Stomach smooth muscle (tissue), 2 donors: Measurements from ENCODE around the gene SLC22A4.

ENCODE experiments used
- H3K27ac ChIP-seq: one replicate; pipeline ENCODE4 v1.7.0; 2013; ENCODE audit warnings: mild to moderate bottlenecking, low read length, inconsistent platforms
- H3K27me3 ChIP-seq, 2 donors: one replicate each; pipeline ENCODE4 v1.7.0; 2013; ENCODE audit warnings: low read length in 2 of 2; ENCODE audit not compliant: insufficient read depth in 2 of 2, control insufficient read depth in 1 of 2
- H3K36me3 ChIP-seq, 2 donors: one replicate each; pipeline ENCODE4 v1.7.0; 2013; ENCODE audit warnings: low read length in 2 of 2; ENCODE audit not compliant: control insufficient read depth in 2 of 2, insufficient read depth in 2 of 2
- H3K4me1 ChIP-seq: one replicate; pipeline ENCODE4 v1.7.0; 2013; ENCODE audit warnings: low read length; ENCODE audit not compliant: control insufficient read depth, insufficient read depth
- H3K4me3 ChIP-seq, 2 donors: one replicate each; pipeline ENCODE4 v1.7.0; 2013; ENCODE audit warnings: low read length in 2 of 2
- H3K9ac ChIP-seq, 2 donors: one replicate each; pipeline ENCODE4 v1.7.0; 2013; ENCODE audit warnings: low read length in 2 of 2, mild to moderate bottlenecking in 1 of 2
- H3K9me3 ChIP-seq, 2 donors: one replicate each; pipeline ENCODE4 v1.7.0; 2013; ENCODE audit warnings: low read length in 2 of 2; ENCODE audit not compliant: control insufficient read depth in 2 of 2
- donor health status: healthy.
- donor health status: Pancreatic carcinoma.

The SLC22A4 gene

DNA sequence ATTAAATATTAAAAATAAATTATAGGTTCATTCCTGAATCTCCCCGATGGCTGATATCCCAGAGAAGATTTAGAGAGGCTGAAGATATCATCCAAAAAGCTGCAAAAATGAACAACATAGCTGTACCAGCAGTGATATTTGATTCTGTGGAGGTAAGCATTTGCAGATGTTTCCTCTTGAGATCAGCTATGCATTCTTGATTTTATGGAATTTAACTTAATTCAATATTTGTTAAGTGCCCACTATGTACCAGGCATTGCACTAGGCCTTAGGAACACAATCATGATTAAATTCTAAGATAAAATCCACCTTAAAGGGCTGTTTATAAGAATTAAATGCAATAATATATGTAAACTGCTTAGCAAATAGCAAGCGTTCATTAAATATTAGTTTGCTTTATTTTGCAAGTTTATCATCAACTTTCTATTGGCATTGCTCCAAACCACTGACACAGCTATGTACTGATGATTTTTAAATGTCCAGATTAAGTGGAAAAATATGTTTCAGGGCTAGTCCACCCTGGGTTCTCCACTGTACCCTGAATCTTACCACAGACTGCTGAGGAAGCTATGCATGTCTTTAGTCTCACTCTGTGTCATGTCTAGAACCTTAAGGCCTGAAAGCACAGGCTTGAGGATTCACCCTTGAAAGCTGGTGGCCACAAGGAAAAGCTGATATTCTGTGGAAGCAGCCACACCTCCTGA lies 33.2 kb downstream of the SLC22A4 start:
- Histone ChIP-seq H3K4me3 (no peak overlapping the region), H3K9me3 (no peaks in the 10 kb centered on the region), H3K9ac (no peak overlapping the region), H3K4me1 (no peaks in the 10 kb centered on the region), H3K36me3 (peaks cover 7 to 15% of the 10 kb centered on the region in 2 donors), H3K27me3 (no peaks in the 10 kb centered on the region), H3K27ac (no peak overlapping the region)

DNA sequence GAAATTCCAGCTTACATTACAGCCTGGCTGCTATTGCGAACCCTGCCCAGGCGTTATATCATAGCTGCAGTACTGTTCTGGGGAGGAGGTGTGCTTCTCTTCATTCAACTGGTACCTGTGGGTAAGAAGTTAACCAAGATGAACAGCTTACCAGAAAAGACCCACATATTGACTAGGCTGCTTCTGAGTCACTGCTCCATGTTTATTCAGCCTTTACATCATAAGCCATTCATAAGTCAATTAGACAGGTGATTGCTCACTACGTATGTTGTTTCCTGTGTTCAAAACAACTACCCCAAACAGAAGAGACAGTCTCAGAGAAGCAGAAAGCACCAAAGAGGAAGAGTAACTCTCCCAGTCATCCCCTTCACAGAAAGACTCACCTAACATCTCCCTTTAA lies 40.6 kb downstream of the SLC22A4 start:
- Histone ChIP-seq H3K36me3 (peaks cover 9% of the 10 kb centered on the region in 2 donors), H3K9ac (no peak overlapping the region), H3K27me3 (no peaks in the 10 kb centered on the region), H3K27ac (no peak overlapping the region), H3K4me3 (no peak overlapping the region), H3K9me3 (no peaks in the 10 kb centered on the region), H3K4me1 (no peaks in the 10 kb centered on the region)

- H3K27me3 ChIP-seq, result no peaks in the 10 kb centered on the region
- H3K27ac ChIP-seq, result no peak overlapping the region
- peaks cover 6 to 9% of the 10 kb centered on the region in 2 donors for H3K36me3 ChIP-seq
- H3K9ac ChIP-seq, result no peak overlapping the region
- H3K4me1 ChIP-seq, result no peaks in the 10 kb centered on the region
- H3K9me3 ChIP-seq, result no peaks in the 10 kb centered on the region
- H3K4me3 ChIP-seq, result no peak overlapping the region
Measured at GRCh38 chr5:132335402-132335801, 41.2 kb downstream of the SLC22A4 start.

DNA sequence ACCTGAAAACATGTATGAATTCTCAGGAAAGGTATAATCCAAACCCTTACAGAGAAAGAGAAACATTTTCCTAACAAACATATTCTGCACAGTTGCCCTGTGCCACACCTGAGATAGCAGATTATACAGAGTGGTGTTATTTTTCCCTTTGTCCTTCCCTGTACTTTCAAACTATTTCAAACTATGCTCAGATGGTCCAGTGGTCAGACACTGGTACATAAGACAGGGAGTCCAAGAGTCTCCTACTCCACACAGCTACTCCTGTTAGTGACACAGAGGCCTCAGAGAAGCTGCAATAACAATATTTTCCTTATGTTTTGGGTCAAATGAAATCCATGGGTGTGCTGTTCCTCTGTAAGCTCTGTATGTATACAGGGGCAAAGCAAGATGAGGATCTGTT lies 45.3 kb downstream of the SLC22A4 start:
- Histone ChIP-seq H3K9me3 (no peaks in the 10 kb centered on the region), H3K27me3 (no peaks in the 10 kb centered on the region), H3K27ac (no peak overlapping the region), H3K9ac (no peak overlapping the region), H3K36me3 (peaks cover 0 to 6% of the 10 kb centered on the region in 2 donors), H3K4me3 (no peak overlapping the region), H3K4me1 (no peaks in the 10 kb centered on the region)

GRCh38 chr5:132342291-132343180 lies 48.3 kb downstream of the SLC22A4 start:
- Histone ChIP-seq H3K4me3 (no peak overlapping the region), H3K4me1 (no peaks in the 10 kb centered on the region), H3K27me3 (no peaks in the 10 kb centered on the region), H3K9ac (no peak overlapping the region), H3K36me3 (no peaks in the 10 kb centered on the region), H3K27ac (no peak overlapping the region), H3K9me3 (no peaks in the 10 kb centered on the region)

DNA sequence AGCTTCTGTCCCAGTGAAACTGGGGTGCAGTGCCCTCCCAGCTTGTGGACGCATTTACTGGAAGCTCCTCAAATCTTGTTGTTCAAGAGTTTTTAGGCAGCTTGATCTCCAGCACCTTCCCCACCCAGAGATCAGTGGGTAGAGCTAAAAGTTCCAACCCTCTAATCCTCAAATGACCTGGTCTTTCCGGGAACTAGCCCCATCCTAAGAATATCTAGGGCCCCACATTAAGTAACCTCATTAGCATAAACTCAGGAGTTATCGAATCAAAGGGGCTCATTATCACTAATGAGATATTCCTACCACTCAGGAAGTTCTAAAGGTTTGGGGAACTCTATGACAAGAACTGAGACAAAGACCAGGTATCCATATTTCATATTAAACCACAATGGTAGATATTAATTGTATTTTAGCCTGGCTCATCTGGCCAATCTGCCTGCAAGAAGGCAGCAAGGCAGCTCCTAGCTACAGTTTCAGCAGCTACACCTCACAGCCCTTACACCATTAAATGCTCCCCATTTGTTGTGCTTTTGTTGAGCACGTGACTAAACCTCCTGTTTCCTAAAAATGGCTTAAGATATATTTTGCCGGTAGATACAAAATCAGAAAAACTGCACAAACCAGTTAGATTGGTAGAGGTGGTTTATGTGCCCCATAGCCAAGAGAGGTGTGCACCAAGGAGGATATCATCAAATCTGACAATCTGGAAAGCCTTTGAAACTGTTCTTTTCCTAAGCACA lies 50.8 kb downstream of the SLC22A4 start:
- Histone ChIP-seq H3K9ac (no peak overlapping the region), H3K27me3 (no peaks in the 10 kb centered on the region), H3K4me3 (no peak overlapping the region), H3K9me3 (no peaks in the 10 kb centered on the region), H3K27ac (no peak overlapping the region), H3K4me1 (no peaks in the 10 kb centered on the region), H3K36me3 (peaks cover 0 to 5% of the 10 kb centered on the region in 2 donors)

- Histone ChIP-seq H3K9me3 (no peaks in the 10 kb centered on the region), H3K4me3 (no peak overlapping the region), H3K9ac (no peak overlapping the region), H3K36me3 (peaks cover 0 to 8% of the 10 kb centered on the region in 2 donors), H3K4me1 (no peaks in the 10 kb centered on the region), H3K27me3 (no peaks in the 10 kb centered on the region), H3K27ac (no peak overlapping the region)
Measured at GRCh38 chr5:132353486-132353995, 59.3 kb downstream of the SLC22A4 start.

- Histone ChIP-seq H3K4me3 (no peak overlapping the region), H3K9me3 (no peaks in the 10 kb centered on the region), H3K4me1 (no peaks in the 10 kb centered on the region), H3K9ac (no peak overlapping the region), H3K27me3 (no peaks in the 10 kb centered on the region), H3K36me3 (peaks cover 4 to 5% of the 10 kb centered on the region in 2 donors), H3K27ac (no peak overlapping the region)
Measured at GRCh38 chr5:132354381-132355139, 60.4 kb downstream of the SLC22A4 start.

DNA sequence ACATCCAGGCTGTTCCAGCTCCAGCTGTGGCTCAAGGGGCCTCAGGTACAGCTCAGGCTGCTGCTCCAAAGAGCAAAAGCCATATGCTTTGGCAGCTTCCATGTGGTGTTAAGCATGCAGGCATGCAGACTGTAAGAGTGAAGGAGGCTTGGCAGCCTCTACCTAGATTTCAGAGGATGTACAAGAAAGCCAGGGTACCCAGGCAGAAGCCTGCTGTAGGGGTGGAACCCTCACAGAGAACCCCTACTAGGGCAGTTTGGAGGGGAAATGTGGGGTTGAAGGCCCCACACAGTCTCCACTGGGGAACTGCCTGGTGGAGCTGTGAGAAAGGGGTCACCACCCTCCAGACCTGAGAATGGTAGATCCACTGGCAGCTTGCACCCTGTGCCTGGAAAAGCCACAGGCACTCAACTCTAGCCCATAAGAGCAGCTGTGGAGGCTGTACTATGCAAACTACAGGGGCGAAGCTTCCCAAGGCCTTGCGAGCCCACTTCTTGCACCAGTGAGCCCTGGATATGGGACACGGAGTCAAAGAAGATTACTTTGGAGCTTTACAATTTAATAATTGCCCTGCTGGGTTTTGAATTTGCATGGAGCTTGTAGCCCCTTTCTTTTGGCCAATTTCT lies 61.1 kb downstream of the SLC22A4 start:
- Histone ChIP-seq H3K36me3 (peaks cover 3 to 5% of the 10 kb centered on the region in 2 donors), H3K9ac (no peak overlapping the region), H3K27ac (no peak overlapping the region), H3K27me3 (no peaks in the 10 kb centered on the region), H3K9me3 (no peaks in the 10 kb centered on the region), H3K4me3 (no peak overlapping the region), H3K4me1 (no peaks in the 10 kb centered on the region)
